ENCODE measurements around the gene MYO9B.
A peak's percentile ranks its signal among the peaks of the same experiment; 100 is the strongest.

Gene MYO9B

DNA sequence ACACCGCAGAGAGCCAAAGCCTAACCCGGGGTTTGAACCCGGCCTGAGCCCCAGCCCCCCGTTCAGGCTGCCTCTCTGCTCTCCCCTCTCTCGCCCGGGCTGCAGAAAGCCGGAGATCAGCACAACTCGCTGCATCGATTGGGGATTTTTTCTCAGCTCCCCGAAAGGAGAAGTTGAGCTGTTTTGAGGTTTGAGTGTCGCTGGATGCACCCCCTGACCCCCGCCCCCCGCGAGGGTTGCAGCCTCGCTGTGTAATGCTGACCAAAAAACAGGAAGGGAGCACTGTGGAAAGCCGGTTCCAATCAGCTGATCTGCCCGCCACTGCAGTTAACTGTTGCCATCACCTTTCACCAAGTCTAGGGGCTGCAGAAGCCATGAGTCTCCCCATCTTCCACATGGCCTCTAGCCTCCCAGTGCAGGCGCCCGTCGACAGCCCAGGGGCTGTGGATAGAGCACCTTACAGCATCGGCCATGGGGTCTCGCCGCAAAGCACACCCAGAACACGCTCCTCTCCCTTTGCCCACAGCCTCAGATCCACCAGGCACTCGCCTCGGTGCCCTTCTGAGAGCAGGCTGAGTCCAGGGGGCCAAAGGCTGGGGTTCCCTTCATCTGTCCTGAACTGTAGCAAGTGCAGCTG, 34.5 kb downstream of the MYO9B start:
- Histone ChIP-seq H3K9me3 (no peaks in the 10 kb centered on the region), H3K36me3 (peaks cover 26% of the 10 kb centered on the region), H3K27ac (peak overlapping the region; percentile 97), H3K4me1 (ENCODE audit: control insufficient read depth in 1 of 2, insufficient read depth in 1 of 2, low read depth in 1 of 2, low read length in 1 of 2) (peaks cover 80 to 94% of the 10 kb centered on the region in 2 experiments), H3K4me3 (ENCODE audit: low read depth in 1 of 2, low read length in 1 of 2) (peak overlapping the region; percentile 69 to 73), H3K27me3 (no peaks in the 10 kb centered on the region)
- peak; percentile 46 for TF ChIP-seq CTCF (IDR thresholded peaks at IDR 0.05)

DNA sequence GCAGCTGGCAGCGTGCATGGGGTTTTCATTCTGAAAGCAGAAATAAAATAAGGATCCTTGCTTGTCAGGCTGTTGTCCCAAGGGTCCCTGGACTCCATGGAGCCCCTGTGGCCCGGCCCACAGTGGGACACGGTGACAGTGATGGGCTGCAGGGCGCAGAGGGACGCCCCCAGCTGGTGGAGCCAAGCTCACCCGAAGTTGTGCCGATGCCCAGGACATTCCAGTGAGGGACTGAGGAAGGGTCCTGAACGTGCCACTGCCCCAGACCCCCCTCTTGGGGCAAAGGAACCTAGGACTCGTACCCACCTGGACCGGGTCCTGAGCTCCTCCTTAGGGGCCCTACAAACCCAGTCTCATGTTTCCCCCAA, 35.0 kb downstream of the MYO9B start:
- Histone ChIP-seq H3K27me3 (no peaks in the 10 kb centered on the region), H3K9me3 (no peaks in the 10 kb centered on the region), H3K4me3 (ENCODE audit: low read depth in 1 of 2, low read length in 1 of 2) (peak overlapping the region; percentile 69 to 73), H3K4me1 (ENCODE audit: control insufficient read depth in 1 of 2, insufficient read depth in 1 of 2, low read depth in 1 of 2, low read length in 1 of 2) (peaks cover 76 to 92% of the 10 kb centered on the region in 2 experiments), H3K36me3 (peaks cover 23% of the 10 kb centered on the region), H3K27ac (peak overlapping the region; percentile 97)
- TF ChIP-seq CTCF (IDR thresholded peaks at IDR 0.05), result no peak

- H3K4me1 ChIP-seq (ENCODE audit: control insufficient read depth in 1 of 2, insufficient read depth in 1 of 2, low read depth in 1 of 2, low read length in 1 of 2), result peaks cover 81 to 92% of the 10 kb centered on the region in 2 experiments
- TF ChIP-seq CTCF (IDR thresholded peaks at IDR 0.05), result no peak
- no peaks in the 10 kb centered on the region for H3K9me3 ChIP-seq
- H3K27ac ChIP-seq, result peak overlapping the region; percentile 97
- peak overlapping the region in 1 of 2 experiments; percentile 69 for H3K4me3 ChIP-seq (ENCODE audit: low read depth in 1 of 2, low read length in 1 of 2)
- peaks cover 11% of the 10 kb centered on the region for H3K36me3 ChIP-seq
- no peaks in the 10 kb centered on the region for H3K27me3 ChIP-seq
Measured at GRCh38 chr19:17111766-17112165, 36.2 kb downstream of the MYO9B start.

GRCh38 chr19:17112271-17112670, 36.7 kb downstream of the MYO9B start:
- Histone ChIP-seq H3K36me3 (peaks cover 9% of the 10 kb centered on the region), H3K9me3 (no peaks in the 10 kb centered on the region), H3K4me3 (ENCODE audit: low read depth in 1 of 2, low read length in 1 of 2) (peak overlapping the region in 1 of 2 experiments; percentile 56), H3K27me3 (no peaks in the 10 kb centered on the region), H3K4me1 (ENCODE audit: control insufficient read depth in 1 of 2, insufficient read depth in 1 of 2, low read depth in 1 of 2, low read length in 1 of 2) (peaks cover 81 to 92% of the 10 kb centered on the region in 2 experiments), H3K27ac (peak overlapping the region; percentile 97)
- no peak for TF ChIP-seq CTCF (IDR thresholded peaks at IDR 0.05)

GRCh38 chr19:17112700-17113099, 37.1 kb downstream of the MYO9B start:
- H3K4me1 ChIP-seq (ENCODE audit: control insufficient read depth in 1 of 2, insufficient read depth in 1 of 2, low read depth in 1 of 2, low read length in 1 of 2), result peaks cover 79 to 91% of the 10 kb centered on the region in 2 experiments
- TF ChIP-seq CTCF (IDR thresholded peaks at IDR 0.05), result peak; percentile 19
- H3K36me3 ChIP-seq, result peaks cover 5% of the 10 kb centered on the region
- H3K4me3 ChIP-seq (ENCODE audit: low read depth in 1 of 2, low read length in 1 of 2), result peak overlapping the region; percentile 12 to 56
- H3K27me3 ChIP-seq, result no peaks in the 10 kb centered on the region
- H3K27ac ChIP-seq, result peak overlapping the region; percentile 97
- H3K9me3 ChIP-seq, result no peaks in the 10 kb centered on the region

Measured in neutrophil (primary cell).